Ishikawa (cell line): Measurements from ENCODE around the gene AATF.

Experiments used
- CEBPB ChIP-seq: IDR thresholded peaks from 2 replicates; pipeline ENCODE4 v1.6.1; 2012
- CREB1 ChIP-seq: IDR thresholded peaks from 2 replicates; pipeline ENCODE4 v1.6.1; 2012; ENCODE audit warnings: low read depth
- EGR1 ChIP-seq: IDR thresholded peaks from 2 replicates; pipeline ENCODE4 v1.6.1; 2012
- EP300 ChIP-seq: IDR thresholded peaks from 2 replicates; pipeline ENCODE4 v1.6.1; 2012; ENCODE audit warnings: borderline replicate concordance
- FOXM1 ChIP-seq: IDR thresholded peaks from 2 replicates; pipeline ENCODE4 v1.6.1; 2012; ENCODE audit warnings: low read depth, borderline replicate concordance
- MAX ChIP-seq: IDR thresholded peaks from 2 replicates; pipeline ENCODE4 v1.6.1; 2012
- NFIC ChIP-seq: IDR thresholded peaks from 2 replicates; pipeline ENCODE4 v1.6.1; 2012
- RAD21 ChIP-seq: IDR thresholded peaks from 2 replicates; pipeline ENCODE4 v1.6.1; 2012; ENCODE audit warnings: low read depth
- TAF1 ChIP-seq: IDR thresholded peaks from 2 replicates; pipeline ENCODE4 v1.6.1; 2012; ENCODE audit warnings: low read depth, mild to moderate bottlenecking
- TCF12 ChIP-seq: IDR thresholded peaks from 2 replicates; pipeline ENCODE4 v1.6.1; 2012; ENCODE audit warnings: low read depth
- TEAD4 ChIP-seq: IDR thresholded peaks from 2 replicates; pipeline ENCODE4 v1.6.1; 2012
- USF1 ChIP-seq: IDR thresholded peaks from 2 replicates; pipeline ENCODE4 v1.6.1; 2012
- YY1 ChIP-seq: IDR thresholded peaks from 2 replicates; pipeline ENCODE4 v1.6.1; 2012; ENCODE audit warnings: low read depth
- ZBTB7A ChIP-seq: IDR thresholded peaks from 2 replicates; pipeline ENCODE4 v1.6.1; 2012; ENCODE audit warnings: low read depth
- TF ChIP-seq, protein P1 (sequence below): IDR thresholded peaks from 2 replicates; pipeline ENCODE4 v1.6.1; 2012; ENCODE audit warnings: low read depth, mild to moderate bottlenecking

The AATF gene

DNA sequence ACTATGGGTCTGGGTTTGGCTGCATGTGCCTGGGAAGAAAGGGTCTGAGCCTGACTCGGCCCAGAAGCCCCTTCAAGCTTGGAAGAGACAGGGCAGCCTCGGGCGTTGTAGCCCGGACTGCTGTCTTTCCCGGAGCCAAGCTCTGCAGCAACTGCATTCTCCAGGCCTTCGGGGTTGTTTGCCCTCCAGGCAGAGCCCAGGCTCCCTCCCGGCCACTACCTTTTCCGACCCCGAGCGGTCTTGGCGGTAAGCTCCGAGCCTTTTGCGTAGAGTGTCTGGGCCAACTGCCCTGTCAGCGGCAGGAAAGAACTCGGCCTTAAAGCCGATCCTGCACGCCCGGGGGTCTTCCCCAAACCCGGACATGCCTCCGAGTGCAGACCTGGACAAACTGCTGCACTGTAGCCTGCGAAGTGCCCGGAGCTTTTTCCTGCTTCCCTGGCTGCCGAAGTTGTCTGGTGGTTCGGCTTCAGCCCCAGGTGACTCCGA lies 10.1 kb upstream of the AATF start:
- TF ChIP-seq TCF12, result no peak
- no peak for TF ChIP-seq CEBPB
- TF ChIP-seq NFIC, result no peak

GRCh38 chr17:36939052-36939801 lies 9.5 kb upstream of the AATF start:
- TF ChIP-seq NFIC, result no peak
- TF ChIP-seq MAX, result no peak
- TF ChIP-seq EGR1, result no peak
- no peak for TF ChIP-seq EP300
- TF ChIP-seq CEBPB, result no peak
- TF ChIP-seq, protein P1, sequence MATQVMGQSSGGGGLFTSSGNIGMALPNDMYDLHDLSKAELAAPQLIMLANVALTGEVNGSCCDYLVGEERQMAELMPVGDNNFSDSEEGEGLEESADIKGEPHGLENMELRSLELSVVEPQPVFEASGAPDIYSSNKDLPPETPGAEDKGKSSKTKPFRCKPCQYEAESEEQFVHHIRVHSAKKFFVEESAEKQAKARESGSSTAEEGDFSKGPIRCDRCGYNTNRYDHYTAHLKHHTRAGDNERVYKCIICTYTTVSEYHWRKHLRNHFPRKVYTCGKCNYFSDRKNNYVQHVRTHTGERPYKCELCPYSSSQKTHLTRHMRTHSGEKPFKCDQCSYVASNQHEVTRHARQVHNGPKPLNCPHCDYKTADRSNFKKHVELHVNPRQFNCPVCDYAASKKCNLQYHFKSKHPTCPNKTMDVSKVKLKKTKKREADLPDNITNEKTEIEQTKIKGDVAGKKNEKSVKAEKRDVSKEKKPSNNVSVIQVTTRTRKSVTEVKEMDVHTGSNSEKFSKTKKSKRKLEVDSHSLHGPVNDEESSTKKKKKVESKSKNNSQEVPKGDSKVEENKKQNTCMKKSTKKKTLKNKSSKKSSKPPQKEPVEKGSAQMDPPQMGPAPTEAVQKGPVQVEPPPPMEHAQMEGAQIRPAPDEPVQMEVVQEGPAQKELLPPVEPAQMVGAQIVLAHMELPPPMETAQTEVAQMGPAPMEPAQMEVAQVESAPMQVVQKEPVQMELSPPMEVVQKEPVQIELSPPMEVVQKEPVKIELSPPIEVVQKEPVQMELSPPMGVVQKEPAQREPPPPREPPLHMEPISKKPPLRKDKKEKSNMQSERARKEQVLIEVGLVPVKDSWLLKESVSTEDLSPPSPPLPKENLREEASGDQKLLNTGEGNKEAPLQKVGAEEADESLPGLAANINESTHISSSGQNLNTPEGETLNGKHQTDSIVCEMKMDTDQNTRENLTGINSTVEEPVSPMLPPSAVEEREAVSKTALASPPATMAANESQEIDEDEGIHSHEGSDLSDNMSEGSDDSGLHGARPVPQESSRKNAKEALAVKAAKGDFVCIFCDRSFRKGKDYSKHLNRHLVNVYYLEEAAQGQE, result no peak
- no peak for TF ChIP-seq YY1
- no peak for TF ChIP-seq ZBTB7A
- no peak for TF ChIP-seq TEAD4
- TF ChIP-seq RAD21, result no peak
- TF ChIP-seq TAF1, result no peak

- no peak for TF ChIP-seq NFIC
- TF ChIP-seq YY1, result no peak
- no peak for TF ChIP-seq CREB1
- no peak for TF ChIP-seq TEAD4
- no peak for TF ChIP-seq TCF12
- no peak for TF ChIP-seq MAX
- TF ChIP-seq USF1, result no peak
- TF ChIP-seq TAF1, result no peak
- no peak for TF ChIP-seq EP300
- TF ChIP-seq CEBPB, result no peak
- TF ChIP-seq EGR1, result no peak
- no peak for TF ChIP-seq RAD21
Measured at GRCh38 chr17:36939802-36940312, 8.9 kb upstream of the AATF start.

DNA sequence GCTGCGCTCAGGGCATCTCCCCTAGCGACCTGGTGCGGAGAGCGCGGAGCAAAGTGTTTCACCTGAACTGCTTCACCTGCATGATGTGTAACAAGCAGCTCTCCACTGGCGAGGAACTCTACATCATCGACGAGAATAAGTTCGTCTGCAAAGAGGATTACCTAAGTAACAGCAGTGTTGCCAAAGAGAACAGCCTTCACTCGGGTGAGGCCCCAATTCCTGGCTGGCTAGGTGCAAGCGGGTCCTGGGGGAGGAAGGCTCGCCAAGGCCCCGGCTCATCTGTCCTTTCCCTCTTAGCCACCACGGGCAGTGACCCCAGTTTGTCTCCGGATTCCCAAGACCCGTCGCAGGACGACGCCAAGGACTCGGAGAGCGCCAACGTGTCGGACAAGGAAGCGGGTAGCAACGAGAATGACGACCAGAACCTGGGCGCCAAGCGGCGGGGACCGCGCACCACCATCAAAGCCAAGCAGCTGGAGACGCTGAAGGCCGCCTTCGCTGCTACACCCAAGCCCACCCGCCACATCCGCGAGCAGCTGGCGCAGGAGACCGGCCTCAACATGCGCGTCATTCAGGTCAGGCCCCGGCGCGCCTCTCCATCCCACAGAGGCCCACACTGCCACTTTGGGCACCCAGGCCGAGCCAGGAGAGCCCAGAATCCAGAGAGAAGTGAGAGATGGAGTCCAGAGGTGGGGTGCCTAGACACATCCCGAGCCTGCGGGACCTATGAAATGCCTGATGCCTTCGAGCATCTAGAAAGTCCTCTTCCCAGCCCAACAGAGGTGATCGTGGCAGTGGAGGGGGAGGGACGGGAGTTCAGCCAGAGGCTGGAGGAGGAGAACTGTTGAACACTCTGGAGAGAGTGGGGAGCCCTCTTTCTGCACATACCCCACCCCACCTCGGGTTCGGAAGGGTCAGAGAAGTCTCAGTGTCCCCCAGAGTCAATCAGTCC lies 8.2 kb upstream of the AATF start:
- TF ChIP-seq MAX, result no peak
- no peak for TF ChIP-seq NFIC
- TF ChIP-seq ZBTB7A, result no peak
- TF ChIP-seq CREB1, result no peak
- TF ChIP-seq TAF1, result no peak
- TF ChIP-seq RAD21, result no peak

DNA sequence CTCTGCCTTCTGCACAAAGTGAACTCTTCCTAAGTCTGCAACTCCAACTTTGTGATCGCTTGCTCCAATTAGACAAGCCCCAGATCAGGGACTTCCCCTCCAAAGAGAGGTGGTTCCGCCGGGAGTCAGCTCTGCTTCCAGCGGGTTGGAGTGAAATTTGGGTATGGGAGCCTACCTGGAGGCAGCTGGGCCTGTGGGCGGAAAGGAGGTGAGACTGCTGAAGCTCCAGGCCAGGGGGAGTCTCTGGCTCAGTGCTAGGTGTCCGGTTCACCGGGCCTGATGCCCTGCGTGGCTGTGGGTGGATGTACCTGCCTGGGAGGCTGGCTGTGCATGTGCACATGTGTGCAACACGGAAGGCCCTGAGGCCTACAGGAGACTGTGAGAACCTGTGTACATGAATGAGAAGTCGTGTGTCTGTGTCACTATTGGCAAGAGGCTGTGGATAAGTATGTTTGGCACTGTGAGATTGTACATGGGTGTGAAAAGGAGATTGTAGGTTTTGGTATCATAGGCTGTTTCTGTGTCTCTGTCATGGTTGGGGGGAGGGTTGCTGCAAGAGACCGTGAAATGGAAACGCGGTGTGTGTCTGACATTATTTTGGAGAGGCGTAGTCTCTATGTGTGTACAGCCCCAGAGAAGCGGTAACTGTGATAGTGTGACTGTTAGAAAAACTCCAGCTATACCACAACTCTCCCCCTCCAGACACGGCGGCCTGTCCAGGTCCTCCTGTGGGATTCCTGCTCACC lies 7.3 kb upstream of the AATF start:
- TF ChIP-seq USF1 (no peak), TAF1 (no peak), TEAD4 (no peak), RAD21 (no peak), FOXM1 (no peak), TCF12 (no peak), EP300 (no peak), NFIC (no peak), EGR1 (no peak), YY1 (no peak), MAX (no peak), ZBTB7A (no peak), CEBPB (no peak), CREB1 (no peak)
- TF ChIP-seq, protein P1, result no peak
